Measurements from ENCODE around the gene NXPH4. TPM values are rescaled to one million over a fixed set of nuclear protein-coding genes. Genes with fewer than 3 reads are reported as not detected.

The NXPH4 gene
- total RNA-seq, 1 experiment from 2014 or later = 20.0 TPM

DNA sequence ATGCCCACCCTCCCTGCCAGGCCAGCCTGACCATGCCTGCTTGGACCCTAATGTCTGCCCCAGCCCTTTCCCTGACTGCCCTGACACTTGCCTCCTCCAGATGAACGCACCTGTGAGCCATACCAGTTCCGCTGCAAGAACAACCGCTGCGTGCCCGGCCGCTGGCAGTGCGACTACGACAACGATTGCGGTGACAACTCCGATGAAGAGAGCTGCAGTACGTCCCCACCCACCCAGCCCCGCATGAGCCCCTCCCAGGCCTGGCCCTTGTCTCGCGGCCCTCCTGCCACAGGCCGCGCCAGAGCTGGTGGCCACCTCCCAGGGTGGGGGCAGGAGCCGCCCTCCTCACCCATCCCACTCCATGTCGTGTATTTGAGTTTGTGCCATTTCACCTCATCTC lies 14.3 kb upstream of the NXPH4 start:
- DNase-seq (ENCODE audit: low read depth, low spot score) = no peak
- Histone ChIP-seq H3K27ac (ENCODE audit: low read depth, low read length) (no peak overlapping the region), H3K36me3 (ENCODE audit: control insufficient read depth in 1 of 2, insufficient read depth in 2 of 2, low read length in 2 of 2) (no peaks in the 10 kb centered on the region; a peak in 1 of 4 replicates), H3K4me2 (ENCODE audit: low read length) (no peak overlapping the region), H4K20me1 (ENCODE audit: insufficient read depth) (no peaks in the 10 kb centered on the region), H3K4me1 (ENCODE audit: control insufficient read depth in 1 of 2, insufficient read depth in 2 of 2, low read length in 2 of 2) (no peaks in the 10 kb centered on the region), H2AFZ (ENCODE audit: low read depth, low read length, poor library complexity, severe bottlenecking) (no peak overlapping the region), H3K4me3 (replicated peaks in 1 of 2; ENCODE audit: low read depth in 1 of 2, low read length in 2 of 2) (no peak overlapping the region), H3K79me2 (ENCODE audit: insufficient read depth, low read length) (no peaks in the 10 kb centered on the region), H3K9me2 (ENCODE audit: insufficient read depth) (no peaks in the 10 kb centered on the region), H3K27me3 (ENCODE audit: insufficient read depth, low read length) (no peaks in the 10 kb centered on the region), H3K9me3 (ENCODE audit: control insufficient read depth in 1 of 2, insufficient read depth in 1 of 2, low read depth in 1 of 2, low read length in 2 of 2) (no peaks in the 10 kb centered on the region), H3K9ac (ENCODE audit: low read length) (no peak overlapping the region)
- CTCF ChIA-PET = no interaction called here
- intact Hi-C loops (cut with micrococcal nuclease) = no loop called here
- no TSS peak for BruUV-seq (replicated peaks)
- no peak for ATAC-seq
- POLR2A ChIA-PET = no interaction called here
- RAD21 ChIA-PET (ENCODE audit: low non-redundant PET in 1 of 2, low total read pairs in 2 of 2, uncharacterized antibody in 2 of 2, unreplicated experiment in 2 of 2) = no interaction called here
- TF ChIP-seq POLR2AphosphoS5 (IDR thresholded peaks at IDR 0.05; ENCODE audit: low read depth, low read length) = no peak
- TF ChIP-seq SIN3A (IDR thresholded peaks at IDR 0.05; ENCODE audit: low read depth) = no peak
- TF ChIP-seq, protein P1, sequence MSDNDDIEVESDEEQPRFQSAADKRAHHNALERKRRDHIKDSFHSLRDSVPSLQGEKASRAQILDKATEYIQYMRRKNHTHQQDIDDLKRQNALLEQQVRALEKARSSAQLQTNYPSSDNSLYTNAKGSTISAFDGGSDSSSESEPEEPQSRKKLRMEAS (IDR thresholded peaks at IDR 0.05) = no peak
- no peak for TF ChIP-seq ZFX (IDR thresholded peaks at IDR 0.05)
- TF ChIP-seq FOSL1 (IDR thresholded peaks at IDR 0.05; ENCODE audit: low read depth) = no peak
- no peak for TF ChIP-seq POLR2A (IDR thresholded peaks at IDR 0.05; ENCODE audit: borderline replicate concordance, extremely low read depth, insufficient read depth, insufficient read length)
- no peak for TF ChIP-seq TCF7L2 (IDR thresholded peaks at IDR 0.05; ENCODE audit: borderline replicate concordance, extremely low read depth, insufficient read depth, insufficient read length)
- no peak for TF ChIP-seq EGR1 (IDR thresholded peaks at IDR 0.05; ENCODE audit: low read depth)
- TF ChIP-seq ZNF274 (IDR thresholded peaks at IDR 0.05; ENCODE audit: low read depth, low read length) = no peak
- no peak for TF ChIP-seq EZH2phosphoT487 (IDR thresholded peaks at IDR 0.05; ENCODE audit: borderline replicate concordance)
- no peak for TF ChIP-seq SRF (IDR thresholded peaks at IDR 0.05; ENCODE audit: low read depth)
- TF ChIP-seq JUND (IDR thresholded peaks at IDR 0.05) = no peak
- TF ChIP-seq, protein P2, sequence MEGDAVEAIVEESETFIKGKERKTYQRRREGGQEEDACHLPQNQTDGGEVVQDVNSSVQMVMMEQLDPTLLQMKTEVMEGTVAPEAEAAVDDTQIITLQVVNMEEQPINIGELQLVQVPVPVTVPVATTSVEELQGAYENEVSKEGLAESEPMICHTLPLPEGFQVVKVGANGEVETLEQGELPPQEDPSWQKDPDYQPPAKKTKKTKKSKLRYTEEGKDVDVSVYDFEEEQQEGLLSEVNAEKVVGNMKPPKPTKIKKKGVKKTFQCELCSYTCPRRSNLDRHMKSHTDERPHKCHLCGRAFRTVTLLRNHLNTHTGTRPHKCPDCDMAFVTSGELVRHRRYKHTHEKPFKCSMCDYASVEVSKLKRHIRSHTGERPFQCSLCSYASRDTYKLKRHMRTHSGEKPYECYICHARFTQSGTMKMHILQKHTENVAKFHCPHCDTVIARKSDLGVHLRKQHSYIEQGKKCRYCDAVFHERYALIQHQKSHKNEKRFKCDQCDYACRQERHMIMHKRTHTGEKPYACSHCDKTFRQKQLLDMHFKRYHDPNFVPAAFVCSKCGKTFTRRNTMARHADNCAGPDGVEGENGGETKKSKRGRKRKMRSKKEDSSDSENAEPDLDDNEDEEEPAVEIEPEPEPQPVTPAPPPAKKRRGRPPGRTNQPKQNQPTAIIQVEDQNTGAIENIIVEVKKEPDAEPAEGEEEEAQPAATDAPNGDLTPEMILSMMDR (IDR thresholded peaks at IDR 0.05 in 2 of 3, conservative IDR thresholded peaks at IDR 0.05 in 1 of 3; ENCODE audit: borderline replicate concordance in 1 of 3, insufficient read depth in 1 of 3, low read depth in 2 of 3, low read length in 2 of 3) = no peak
- TF ChIP-seq, protein P3, sequence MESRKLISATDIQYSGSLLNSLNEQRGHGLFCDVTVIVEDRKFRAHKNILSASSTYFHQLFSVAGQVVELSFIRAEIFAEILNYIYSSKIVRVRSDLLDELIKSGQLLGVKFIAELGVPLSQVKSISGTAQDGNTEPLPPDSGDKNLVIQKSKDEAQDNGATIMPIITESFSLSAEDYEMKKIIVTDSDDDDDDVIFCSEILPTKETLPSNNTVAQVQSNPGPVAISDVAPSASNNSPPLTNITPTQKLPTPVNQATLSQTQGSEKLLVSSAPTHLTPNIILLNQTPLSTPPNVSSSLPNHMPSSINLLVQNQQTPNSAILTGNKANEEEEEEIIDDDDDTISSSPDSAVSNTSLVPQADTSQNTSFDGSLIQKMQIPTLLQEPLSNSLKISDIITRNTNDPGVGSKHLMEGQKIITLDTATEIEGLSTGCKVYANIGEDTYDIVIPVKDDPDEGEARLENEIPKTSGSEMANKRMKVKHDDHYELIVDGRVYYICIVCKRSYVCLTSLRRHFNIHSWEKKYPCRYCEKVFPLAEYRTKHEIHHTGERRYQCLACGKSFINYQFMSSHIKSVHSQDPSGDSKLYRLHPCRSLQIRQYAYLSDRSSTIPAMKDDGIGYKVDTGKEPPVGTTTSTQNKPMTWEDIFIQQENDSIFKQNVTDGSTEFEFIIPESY (IDR thresholded peaks at IDR 0.05; ENCODE audit: extremely low read depth, insufficient replicate concordance, low read length) = no peak
- no peak for TF ChIP-seq EZH2 (IDR thresholded peaks at IDR 0.05)
- no peak for TF ChIP-seq YY1 (IDR thresholded peaks at IDR 0.05; ENCODE audit: extremely low read depth, insufficient replicate concordance, low read depth, low read length)
- no peak for TF ChIP-seq SP1 (IDR thresholded peaks at IDR 0.05; ENCODE audit: low read depth)
- no peak for TF ChIP-seq RAD21 (IDR thresholded peaks at IDR 0.05; ENCODE audit: low read depth)
- TF ChIP-seq CBX3 (IDR thresholded peaks at IDR 0.05; ENCODE audit: low read depth) = no peak
- TF ChIP-seq, protein P4, sequence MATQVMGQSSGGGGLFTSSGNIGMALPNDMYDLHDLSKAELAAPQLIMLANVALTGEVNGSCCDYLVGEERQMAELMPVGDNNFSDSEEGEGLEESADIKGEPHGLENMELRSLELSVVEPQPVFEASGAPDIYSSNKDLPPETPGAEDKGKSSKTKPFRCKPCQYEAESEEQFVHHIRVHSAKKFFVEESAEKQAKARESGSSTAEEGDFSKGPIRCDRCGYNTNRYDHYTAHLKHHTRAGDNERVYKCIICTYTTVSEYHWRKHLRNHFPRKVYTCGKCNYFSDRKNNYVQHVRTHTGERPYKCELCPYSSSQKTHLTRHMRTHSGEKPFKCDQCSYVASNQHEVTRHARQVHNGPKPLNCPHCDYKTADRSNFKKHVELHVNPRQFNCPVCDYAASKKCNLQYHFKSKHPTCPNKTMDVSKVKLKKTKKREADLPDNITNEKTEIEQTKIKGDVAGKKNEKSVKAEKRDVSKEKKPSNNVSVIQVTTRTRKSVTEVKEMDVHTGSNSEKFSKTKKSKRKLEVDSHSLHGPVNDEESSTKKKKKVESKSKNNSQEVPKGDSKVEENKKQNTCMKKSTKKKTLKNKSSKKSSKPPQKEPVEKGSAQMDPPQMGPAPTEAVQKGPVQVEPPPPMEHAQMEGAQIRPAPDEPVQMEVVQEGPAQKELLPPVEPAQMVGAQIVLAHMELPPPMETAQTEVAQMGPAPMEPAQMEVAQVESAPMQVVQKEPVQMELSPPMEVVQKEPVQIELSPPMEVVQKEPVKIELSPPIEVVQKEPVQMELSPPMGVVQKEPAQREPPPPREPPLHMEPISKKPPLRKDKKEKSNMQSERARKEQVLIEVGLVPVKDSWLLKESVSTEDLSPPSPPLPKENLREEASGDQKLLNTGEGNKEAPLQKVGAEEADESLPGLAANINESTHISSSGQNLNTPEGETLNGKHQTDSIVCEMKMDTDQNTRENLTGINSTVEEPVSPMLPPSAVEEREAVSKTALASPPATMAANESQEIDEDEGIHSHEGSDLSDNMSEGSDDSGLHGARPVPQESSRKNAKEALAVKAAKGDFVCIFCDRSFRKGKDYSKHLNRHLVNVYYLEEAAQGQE (IDR thresholded peaks at IDR 0.05; ENCODE audit: low read depth) = no peak

Measured in HCT116 (cell line).